GM12878 (cell line): ENCODE results near the gene PAOX. TPM values are rescaled to one million over a fixed set of nuclear protein-coding genes. Genes with fewer than 3 reads are reported as not detected.

ENCODE experiments used
- ATAC-seq: fragments of 200-7000 bp; cut with Tn5 transposase; 3 replicates; pipeline ENCODE4 v1.9.1; 2020; ENCODE audit warnings: mild to moderate bottlenecking, moderate library complexity
- BruUV-seq: library from RNA; stranded (reverse); fragments of 400-500 nt; replicated peaks from 2 replicates; lab custom pipeline; 2021; lab: Mats Ljungman, UMichigan
- CTCF ChIA-PET: fragments of 300-600 bp; sonication (Branson Sonifier 250); formaldehyde crosslinking; extraction: SDS; loops from one replicate; lab custom pipeline; 2021; ENCODE audit warnings: inconsistent platforms; lab: Yijun Ruan, JAX
- POLR2A ChIA-PET: fragments of 350-600 bp; formaldehyde crosslinking; extraction: SDS; loops from one replicate; lab custom pipeline; 2021; ENCODE audit warnings: inconsistent platforms; lab: Charles Lee
- RAD21 ChIA-PET: fragments of 300-600 bp; sonication (Branson Sonifier 250); formaldehyde crosslinking; loops from one replicate; lab custom pipeline; 2023; ENCODE audit warnings: antibody characterized with exemption; ENCODE audit not compliant: unreplicated experiment; lab: Charles Lee
- SMC1A ChIA-PET: fragments of 300-600 bp; sonication (Branson Sonifier 250); formaldehyde crosslinking; loops from one replicate; lab custom pipeline; 2023; ENCODE audit not compliant: unreplicated experiment, uncharacterized antibody; lab: Charles Lee
- DNase-seq: peaks from one replicate; pipeline ENCODE4 v3.0.0-alpha.2; 2011; ENCODE audit warnings: low read depth, low spot score
- FAIRE-seq: peaks from 3 replicates; lab custom pipeline; 2011; peaks lifted over from hg19 to GRCh38; lab: Jason Lieb, UNC
- H2AFZ ChIP-seq: 2 replicates; pipeline ENCODE4 v1.6.0; 2011; ENCODE audit warnings: low read depth, low read length, control low read depth; ENCODE audit not compliant: control insufficient read depth
- H3K27ac ChIP-seq: 2 replicates; pipeline ENCODE4 v1.5.1; 2011; ENCODE audit warnings: control low read depth; ENCODE audit not compliant: control insufficient read depth, insufficient read depth
- H3K27me3 ChIP-seq, 2 experiments: replicated peaks in 1 of 2; 2 replicates each; pipeline versions ENCODE4 v1.6.0 to v1.6.1; 2011; ENCODE audit warnings: low read length in 1 of 2; ENCODE audit not compliant: control insufficient read depth in 2 of 2, insufficient read depth in 2 of 2
- H3K36me3 ChIP-seq, 2 experiments: 2 replicates each; pipeline ENCODE4 v1.5.1; 2011; ENCODE audit warnings: low read length in 1 of 2; ENCODE audit not compliant: control insufficient read depth in 2 of 2, insufficient read depth in 2 of 2
- H3K4me1 ChIP-seq: 2 replicates; pipeline ENCODE4 v1.6.1; 2011; ENCODE audit warnings: mild to moderate bottlenecking, low read length, moderate library complexity, mixed read lengths; ENCODE audit not compliant: control insufficient read depth, insufficient read depth
- H3K4me2 ChIP-seq: 2 replicates; pipeline ENCODE4 v1.6.0; 2011; ENCODE audit warnings: control low read depth; ENCODE audit not compliant: control insufficient read depth, insufficient read depth
- H3K4me3 ChIP-seq: fragments of 200-600 bp; sonication (generic); 2 replicates; pipeline ENCODE4 v1.5.1; 2016
- H3K79me2 ChIP-seq: 2 replicates; pipeline ENCODE4 v1.6.0; 2011; ENCODE audit warnings: low read length; ENCODE audit not compliant: control insufficient read depth, insufficient read depth
- H3K9ac ChIP-seq: 2 replicates; pipeline ENCODE4 v1.8.0; 2011; ENCODE audit warnings: low read length, control low read depth, mixed read lengths; ENCODE audit not compliant: control insufficient read depth, insufficient read depth
- H3K9me3 ChIP-seq: replicated peaks from 3 replicates; pipeline ENCODE4 v1.5.1; 2011; ENCODE audit warnings: mild to moderate bottlenecking, low read length; ENCODE audit not compliant: control insufficient read depth, insufficient read depth
- H4K20me1 ChIP-seq: 2 replicates; pipeline ENCODE4 v1.6.0; 2011; ENCODE audit not compliant: control insufficient read depth, insufficient read depth
- ATF7 ChIP-seq: fragments of 450-650 bp; IDR thresholded peaks from 2 replicates; pipeline ENCODE4 v1.6.1; 2016; ENCODE audit warnings: low read depth, mild to moderate bottlenecking
- CREB1 ChIP-seq: IDR thresholded peaks from 2 replicates; pipeline ENCODE4 v1.6.1; 2012; ENCODE audit warnings: low read depth, mild to moderate bottlenecking, inconsistent platforms
- NBN ChIP-seq: fragments of 450-650 bp; IDR thresholded peaks from 2 replicates; pipeline ENCODE4 v1.6.1; 2016
- NR2C1 ChIP-seq: fragments of 450-650 bp; IDR thresholded peaks from 2 replicates; pipeline ENCODE4 v1.6.1; 2017; ENCODE audit warnings: antibody characterized with exemption, mild to moderate bottlenecking, moderate library complexity
- NR2F1 ChIP-seq: fragments of 450-650 bp; conservative IDR thresholded peaks from 2 replicates; pipeline ENCODE4 v1.6.1; 2017; ENCODE audit warnings: mild to moderate bottlenecking
- NRF1 ChIP-seq: conservative IDR thresholded peaks from 2 replicates; pipeline ENCODE4 v1.6.1; 2011; ENCODE audit warnings: mild to moderate bottlenecking, low read depth, low read length, improper control_type of control experiment
- POLR2A ChIP-seq: IDR thresholded peaks from 2 replicates; pipeline ENCODE4 v1.6.1; 2011; ENCODE audit warnings: low read depth, mild to moderate bottlenecking, low read length
- RFX5 ChIP-seq: IDR thresholded peaks from 2 replicates; pipeline ENCODE4 v1.6.1; 2011; ENCODE audit warnings: low read depth, low read length, improper control_type of control experiment
- SRF ChIP-seq, 2 experiments: IDR thresholded peaks; 2 replicates each; pipeline ENCODE4 v1.6.1; 2011; ENCODE audit warnings: low read depth in 2 of 2, low read length in 2 of 2, mild to moderate bottlenecking in 1 of 2, moderate library complexity in 1 of 2
- ZSCAN29 ChIP-seq: fragments of 450-650 bp; IDR thresholded peaks from 2 replicates; pipeline ENCODE4 v1.6.1; 2017; ENCODE audit warnings: mild to moderate bottlenecking, moderate library complexity
- WGBS: methylation state at CpG from one replicate; pipeline ENCODE4 v1.1.6; 2016; ENCODE audit warnings: low lambda C conversion rate; ENCODE audit not compliant: insufficient replicate concordance, insufficient coverage; ENCODE audit errors: missing lambda C conversion rate; 5-methylcytosine and 5-hydroxymethylcytosine counted together
- in situ Hi-C: fragments of 300-500 bp; cut with MboI; formaldehyde crosslinking; loops from 9 replicates; pipeline ENCODE4 v1.14.3; 2018; ENCODE audit warnings: mixed read lengths
- intact Hi-C: fragments of 100-400 bp; cut with micrococcal nuclease; formaldehyde crosslinking; loops from one replicate; pipeline ENCODE4 v1.14.2; 2022; ENCODE audit not compliant: unreplicated experiment
- polyA plus RNA-seq, 11 experiments: library from polyadenylated mRNA; depleted of rRNA in 4 of 11; unstranded in 6 of 11; stranded (reverse) in 5 of 11; fragments of >200 nt; fragmentation: Nextera tagmentation in 4 of 11; fragmentation: Illumina TruSeq in 1 of 11; extraction: Ambion mirVana in 4 of 11; extraction: Trizol in 1 of 11; gene quantifications; 1 replicate in 1 of 11; 2 replicates in 10 of 11; pipeline versions ENCODE4 v1.2.1 to v1.2.3, GENCODE V29; 2011 to 2016; ENCODE audit warnings: inconsistent platforms in 2 of 11, missing spikeins in 2 of 11, low read depth in 1 of 11
- total RNA-seq, 4 experiments: library from RNA; depleted of rRNA in 3 of 4; stranded (reverse); fragments of >200 nt in 3 of 4; fragmentation: Illumina TruSeq in 1 of 4; extraction: Trizol in 1 of 4; gene quantifications; 2 replicates each; pipeline versions ENCODE4 v1.2.1 to v1.2.3, GENCODE V29; 2013 to 2021
- TF ChIP-seq, protein P1 (sequence below): fragments of 450-650 bp; IDR thresholded peaks from 2 replicates; pipeline ENCODE4 v1.6.1; 2017; ENCODE audit warnings: borderline replicate concordance

Gene PAOX
- total and polyA plus RNA-seq, 10 of the 15 experiments (the other 5 are each of a cell fraction or from before 2014, with no cell fraction given): 1.2 to 22.2 (median 10.5) TPM

DNA sequence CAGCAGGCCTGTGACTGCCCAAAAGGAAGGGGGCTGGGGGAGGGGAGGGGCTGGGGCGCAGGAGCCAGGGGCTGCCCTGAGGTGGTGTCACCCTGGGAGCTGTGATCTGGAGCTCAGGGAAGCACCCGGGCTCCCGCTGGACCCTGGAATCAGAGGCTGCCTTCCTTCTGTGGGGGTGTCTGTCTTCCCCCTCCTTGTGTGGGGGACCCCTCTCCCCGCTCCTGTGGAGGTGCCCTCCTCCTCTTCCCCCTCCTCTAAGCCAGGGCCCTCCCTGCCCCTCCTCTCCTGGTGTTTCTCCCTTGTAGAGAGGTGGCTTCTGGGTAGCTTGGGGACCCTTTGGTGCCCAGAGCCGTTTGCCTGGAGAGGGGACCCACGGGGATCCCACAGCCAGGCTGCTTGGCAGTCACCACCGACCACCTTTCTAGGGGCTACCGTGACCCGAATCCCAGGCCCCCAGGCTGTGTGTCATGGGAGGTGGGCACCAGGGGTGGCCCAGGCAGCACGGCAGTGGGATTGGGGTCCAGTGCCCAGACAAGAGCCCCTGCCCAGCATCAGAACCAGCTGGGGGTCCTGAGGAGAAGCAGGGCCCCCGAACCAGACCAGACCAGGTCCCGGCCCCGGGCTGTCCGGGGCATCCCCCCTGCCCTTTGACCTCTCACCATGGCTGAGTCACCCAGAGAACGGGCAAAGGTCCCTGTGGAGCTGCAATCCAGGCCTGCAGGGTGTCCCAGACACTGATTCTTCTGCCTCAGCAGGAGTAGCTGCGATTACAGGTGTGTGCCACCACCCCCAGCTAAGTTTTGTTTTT lies 31.1 kb upstream of the PAOX start:
- Histone ChIP-seq H3K4me2 (no peak overlapping the region), H3K79me2 (no peaks in the 10 kb centered on the region), H3K36me3 (no peaks in the 10 kb centered on the region), H2AFZ (no peak overlapping the region), H3K27ac (no peak overlapping the region), H3K9ac (no peak overlapping the region), H3K9me3 (no peaks in the 10 kb centered on the region), H4K20me1 (no peaks in the 10 kb centered on the region), H3K27me3 (no peaks in the 10 kb centered on the region; a peak in 1 of 4 replicates), H3K4me1 (no peaks in the 10 kb centered on the region), H3K4me3 (no peak overlapping the region)
- no peak for DNase-seq
- RAD21 ChIA-PET: no interaction called here
- no peak for FAIRE-seq
- no TSS peak for BruUV-seq
- SMC1A ChIA-PET: no interaction called here
- intact Hi-C loops (no loop called here), in situ Hi-C loops (no loop called here)
- CTCF ChIA-PET: interaction anchor here (0.6 to 1.1 kb wide), 3 partner anchors 18 to 20 kb away, joined by 3 to 5 read pairs (median 3); no protein-coding TSS in a partner anchor
- POLR2A ChIA-PET: no interaction called here
- TF ChIP-seq NBN: no peak
- no peak for TF ChIP-seq ATF7
- TF ChIP-seq, protein P1, sequence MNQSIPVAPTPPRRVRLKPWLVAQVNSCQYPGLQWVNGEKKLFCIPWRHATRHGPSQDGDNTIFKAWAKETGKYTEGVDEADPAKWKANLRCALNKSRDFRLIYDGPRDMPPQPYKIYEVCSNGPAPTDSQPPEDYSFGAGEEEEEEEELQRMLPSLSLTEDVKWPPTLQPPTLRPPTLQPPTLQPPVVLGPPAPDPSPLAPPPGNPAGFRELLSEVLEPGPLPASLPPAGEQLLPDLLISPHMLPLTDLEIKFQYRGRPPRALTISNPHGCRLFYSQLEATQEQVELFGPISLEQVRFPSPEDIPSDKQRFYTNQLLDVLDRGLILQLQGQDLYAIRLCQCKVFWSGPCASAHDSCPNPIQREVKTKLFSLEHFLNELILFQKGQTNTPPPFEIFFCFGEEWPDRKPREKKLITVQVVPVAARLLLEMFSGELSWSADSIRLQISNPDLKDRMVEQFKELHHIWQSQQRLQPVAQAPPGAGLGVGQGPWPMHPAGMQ: no peak
- no peak for TF ChIP-seq RFX5
- peak; percentile 65 for TF ChIP-seq NR2C1
- no peak for TF ChIP-seq ZSCAN29
- TF ChIP-seq SRF (IDR thresholded peaks at IDR 0.05; ENCODE audit: low read depth in 2 of 2, low read length in 2 of 2): no peak
- TF ChIP-seq CREB1: no peak
- no peak for TF ChIP-seq NRF1
- no peak for TF ChIP-seq POLR2A
- TF ChIP-seq NR2F1: peak; percentile 78
- peak; percentile 37 for ATAC-seq
- WGBS: 45% methylated on average over 13 of the region's 16 CpGs
